ENCODE results near the gene AFF3.

GRCh38 chr2:99905636-99906035 is 236.8 kb downstream of the AFF3 start:
- no peak for TF ChIP-seq CTCF (conservative IDR thresholded peaks at IDR 0.05 in 1 of 2, IDR thresholded peaks at IDR 0.05 in 1 of 2; ENCODE audit: low read depth in 1 of 2, low read length in 2 of 2)
- no peak for TF ChIP-seq EZH2 (IDR thresholded peaks at IDR 0.05; ENCODE audit: low read length, missing control alignments)

Data from fibroblast of lung (primary cell).